ENCODE data around the gene DOCK10.

DOCK10 gene

GRCh38 chr2:224941960-224942359, 100.3 kb downstream of the DOCK10 start:
- no peak overlapping the region for H3K4me3 ChIP-seq (ENCODE audit: low read depth, low read length)
- no peak for DNase-seq (ENCODE audit: low read depth)
- no peak for TF ChIP-seq CTCF (IDR thresholded peaks at IDR 0.05; ENCODE audit: control insufficient read depth, extremely low read depth, insufficient read depth)

GRCh38 chr2:224940618-224941017, 101.7 kb downstream of the DOCK10 start:
- H3K4me3 ChIP-seq (ENCODE audit: low read depth, low read length), result no peak overlapping the region

GRCh38 chr2:224938651-224939182, 103.6 kb downstream of the DOCK10 start:
- no peak overlapping the region for H3K4me3 ChIP-seq (ENCODE audit: low read depth, low read length)
- DNase-seq (ENCODE audit: low read depth), result no peak
- no peak for TF ChIP-seq CTCF (IDR thresholded peaks at IDR 0.05; ENCODE audit: control insufficient read depth, extremely low read depth, insufficient read depth)

More at GRCh38 chr2:224940618-224941017, 101.7 kb downstream of the DOCK10 start:
- TF ChIP-seq CTCF (IDR thresholded peaks at IDR 0.05; ENCODE audit: control insufficient read depth, extremely low read depth, insufficient read depth), result no peak
- DNase-seq (ENCODE audit: low read depth), result no peak

- H3K4me3 ChIP-seq (ENCODE audit: low read depth, low read length), result no peak overlapping the region
- no peak for TF ChIP-seq CTCF (IDR thresholded peaks at IDR 0.05; ENCODE audit: control insufficient read depth, extremely low read depth, insufficient read depth)
- DNase-seq (ENCODE audit: low read depth), result no peak
These were observed 104.4 kb downstream of the DOCK10 start for GRCh38 chr2:224937887-224938286.

- DNase-seq (ENCODE audit: low read depth), result peak; percentile 81
These were observed 107.6 kb downstream of the DOCK10 start for GRCh38 chr2:224934526-224935188.

GRCh38 chr2:224933431-224933830, 108.8 kb downstream of the DOCK10 start:
- no peak for TF ChIP-seq CTCF (IDR thresholded peaks at IDR 0.05; ENCODE audit: control insufficient read depth, extremely low read depth, insufficient read depth)
- no peak for DNase-seq (ENCODE audit: low read depth)
- no peak overlapping the region for H3K4me3 ChIP-seq (ENCODE audit: low read depth, low read length)

More at GRCh38 chr2:224934526-224935188, 107.6 kb downstream of the DOCK10 start:
- no peak for TF ChIP-seq CTCF (IDR thresholded peaks at IDR 0.05; ENCODE audit: control insufficient read depth, extremely low read depth, insufficient read depth)
- H3K4me3 ChIP-seq (ENCODE audit: low read depth, low read length), result no peak overlapping the region

GRCh38 chr2:224932522-224932921, 109.7 kb downstream of the DOCK10 start:
- DNase-seq (ENCODE audit: low read depth), result no peak
- H3K4me3 ChIP-seq (ENCODE audit: low read depth, low read length), result no peak overlapping the region
- no peak for TF ChIP-seq CTCF (IDR thresholded peaks at IDR 0.05; ENCODE audit: control insufficient read depth, extremely low read depth, insufficient read depth)
